Endometrial microvascular endothelial cells (primary cell): ENCODE data around the gene SH3GLB1. TPM values are rescaled to one million over a fixed set of nuclear protein-coding genes. Genes with fewer than 3 reads are reported as not detected.

ENCODE experiments used
- total RNA-seq: library from RNA; depleted of rRNA; stranded (reverse); fragments of >200 nt; gene quantifications from one replicate; pipeline ENCODE4 v1.2.3, GENCODE V29; 2015; ENCODE audit errors: inconsistent ontology term

SH3GLB1 gene
- total RNA-seq, 1 donor from 2014 or later, result 53.1 TPM

Other genes starting within 250 kb of the SH3GLB1 start
- not detected for gene CLCA1, start 235.6 kb upstream of the SH3GLB1 start, total RNA-seq
- gene CLCA4, start 157.5 kb upstream of the SH3GLB1 start, total RNA-seq, result not detected
- 174 TPM for gene SELENOF, start 209.6 kb downstream of the SH3GLB1 start, total RNA-seq
- 20.3 TPM for gene HS2ST1, start 210.1 kb downstream of the SH3GLB1 start, total RNA-seq